T-helper 1 cell treated with Interleukin-12 subunit alpha and Interleukin-12 subunit beta and Interleukin-4 antibody, amounts not matched to agents 30 μg/mL and 1 μg/mL, for 36 hours (primary cell): Measurements from ENCODE around the gene LRRC9.
"Not testable (repeated sequence)": the region's sequence is repeated elsewhere in the genome, so short reads cannot be mapped to it uniquely, and the experiment has no call there.

Source experiments
- H3K27ac Mint-ChIP-seq: one replicate; pipeline ENCODE4 v1.8.0; 2021; ENCODE audit warnings: mild to moderate bottlenecking, mixed read lengths
- H3K27me3 Mint-ChIP-seq: one replicate; pipeline ENCODE4 v1.8.0; 2021; ENCODE audit warnings: low read depth, mixed read lengths
- H3K36me3 Mint-ChIP-seq: one replicate; pipeline ENCODE4 v1.8.0; 2021; ENCODE audit warnings: low read depth, mixed read lengths
- H3K4me1 Mint-ChIP-seq: one replicate; pipeline ENCODE4 v1.8.0; 2021; ENCODE audit warnings: low read depth, mixed read lengths
- H3K4me3 Mint-ChIP-seq: one replicate; pipeline ENCODE4 v1.8.0; 2021; ENCODE audit warnings: mild to moderate bottlenecking, moderate library complexity, mixed read lengths
- H3K9me3 Mint-ChIP-seq: one replicate; pipeline ENCODE4 v1.8.0; 2021; ENCODE audit warnings: mixed read lengths

LRRC9 gene

DNA sequence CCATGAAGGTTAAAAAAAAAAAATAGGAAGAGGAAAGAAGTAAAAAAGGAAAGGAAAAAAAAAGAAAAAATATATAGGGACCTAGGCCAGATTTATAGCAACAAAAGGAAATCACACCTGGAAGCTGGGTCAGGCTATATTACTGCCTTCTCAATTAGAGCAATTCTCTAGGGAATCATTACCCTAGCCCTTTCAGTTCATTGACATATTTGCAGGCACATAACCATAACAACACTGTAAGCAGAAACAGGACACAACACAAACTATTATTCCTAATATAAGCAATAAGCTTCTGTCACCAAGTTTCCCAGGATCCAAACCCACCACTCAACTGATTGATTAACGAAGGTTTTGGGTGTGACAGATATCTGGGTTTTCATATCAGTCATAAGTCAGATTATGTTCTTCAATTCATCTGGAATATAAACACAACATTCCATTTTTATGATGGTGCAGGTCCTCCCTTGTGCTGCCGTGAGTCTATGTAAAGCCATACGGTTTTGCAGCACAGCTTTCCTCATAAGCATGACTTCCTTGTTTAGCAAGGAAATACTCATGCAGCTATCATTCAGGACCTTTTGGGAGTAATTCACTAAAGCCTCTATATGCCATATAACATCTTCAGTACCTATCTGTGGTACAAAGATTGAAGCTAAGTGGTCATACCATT is 176.0 kb downstream of the LRRC9 start:
- no peaks in the 10 kb centered on the region for H3K9me3 Mint-ChIP-seq
- no peak overlapping the region for H3K4me3 Mint-ChIP-seq
- H3K27ac Mint-ChIP-seq, result no peak overlapping the region
- no peaks in the 10 kb centered on the region for H3K27me3 Mint-ChIP-seq
- peaks cover 29% of the 10 kb centered on the region for H3K4me1 Mint-ChIP-seq
- peaks cover 24% of the 10 kb centered on the region for H3K36me3 Mint-ChIP-seq

DNA sequence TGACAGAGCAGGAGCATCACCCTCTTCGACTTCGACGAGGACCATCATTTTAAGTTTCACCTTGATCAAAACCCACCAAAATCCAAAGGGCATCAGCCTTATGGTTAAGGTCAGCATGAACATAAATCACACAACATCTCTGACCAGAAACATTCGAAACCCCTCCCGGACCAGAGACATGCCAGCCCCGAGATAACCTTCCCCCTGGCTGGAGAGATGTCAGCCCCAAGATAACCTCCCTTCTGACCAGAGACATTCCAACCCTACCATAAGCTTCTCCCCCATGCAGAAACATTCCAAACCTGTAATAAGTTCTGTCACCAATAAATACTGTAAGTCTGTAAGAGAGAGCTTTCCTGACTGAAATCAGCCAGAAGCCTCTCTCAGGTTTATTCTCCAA is 178.0 kb downstream of the LRRC9 start:
- Mint-ChIP-seq H3K9me3 (no peaks in the 10 kb centered on the region), H3K27me3 (no peaks in the 10 kb centered on the region), H3K4me3 (no peak overlapping the region), H3K27ac (no peak overlapping the region), H3K4me1 (peaks cover 29% of the 10 kb centered on the region), H3K36me3 (peaks cover 28% of the 10 kb centered on the region)

GRCh38 chr14:60099855-60100254 is 179.9 kb downstream of the LRRC9 start:
- Mint-ChIP-seq H3K27ac (peak overlapping the region; percentile 71), H3K4me1 (peaks cover 16% of the 10 kb centered on the region), H3K36me3 (peaks cover 33% of the 10 kb centered on the region), H3K4me3 (peak overlapping the region; percentile 30)
- not testable (repeated sequence) for H3K9me3 Mint-ChIP-seq, H3K27me3 Mint-ChIP-seq

DNA sequence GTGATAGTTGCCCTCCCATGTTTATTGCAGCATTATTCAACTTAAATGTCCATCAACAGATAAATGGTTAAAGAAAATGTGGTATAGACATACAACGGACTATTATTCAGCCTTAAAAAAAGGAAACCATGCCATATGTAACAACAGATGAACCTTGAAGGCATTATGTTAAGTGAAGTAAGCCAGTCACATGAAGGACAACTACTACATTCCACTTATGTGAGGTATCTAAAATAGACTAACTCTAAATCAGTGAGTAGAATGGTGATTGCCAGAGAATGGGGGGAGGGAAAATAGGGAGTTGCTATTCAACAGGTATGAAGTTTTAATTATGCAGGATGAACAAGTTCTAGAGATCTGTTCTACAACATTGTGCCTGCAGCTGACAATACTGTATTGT is 181.8 kb downstream of the LRRC9 start:
- no peaks in the 10 kb centered on the region for H3K27me3 Mint-ChIP-seq
- H3K36me3 Mint-ChIP-seq, result peaks cover 30% of the 10 kb centered on the region
- H3K4me3 Mint-ChIP-seq, result no peak overlapping the region
- H3K9me3 Mint-ChIP-seq, result no peaks in the 10 kb centered on the region
- H3K4me1 Mint-ChIP-seq, result peaks cover 11% of the 10 kb centered on the region
- H3K27ac Mint-ChIP-seq, result no peak overlapping the region

DNA sequence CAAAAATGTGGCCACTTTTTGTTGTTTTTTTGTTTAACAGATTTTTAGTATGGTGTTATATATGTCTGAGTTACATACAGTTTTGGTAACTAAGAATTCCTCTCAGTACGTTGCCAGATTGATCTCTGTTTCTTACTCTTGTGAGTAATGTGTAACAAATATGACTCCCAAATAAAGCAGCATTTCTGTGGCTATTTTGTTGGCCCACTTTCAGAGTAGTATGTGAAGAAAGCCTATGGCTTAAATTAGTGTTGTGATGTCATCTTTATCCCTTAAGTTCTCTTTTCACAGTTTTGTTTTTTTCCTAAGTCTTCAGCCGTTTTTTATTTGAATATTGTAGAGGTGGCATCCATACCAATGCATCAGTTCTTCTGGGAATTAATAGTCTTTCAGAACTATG is 182.4 kb downstream of the LRRC9 start:
- Mint-ChIP-seq H3K27me3 (no peaks in the 10 kb centered on the region), H3K27ac (no peak overlapping the region), H3K9me3 (no peaks in the 10 kb centered on the region), H3K4me1 (peaks cover 11% of the 10 kb centered on the region), H3K36me3 (peaks cover 30% of the 10 kb centered on the region), H3K4me3 (no peak overlapping the region)

- H3K4me3 Mint-ChIP-seq, result no peak overlapping the region
- no peaks in the 10 kb centered on the region for H3K9me3 Mint-ChIP-seq
- H3K4me1 Mint-ChIP-seq, result peaks cover 16% of the 10 kb centered on the region
- no peaks in the 10 kb centered on the region for H3K27me3 Mint-ChIP-seq
- H3K36me3 Mint-ChIP-seq, result peaks cover 30% of the 10 kb centered on the region
- no peak overlapping the region for H3K27ac Mint-ChIP-seq
These were observed 186.4 kb downstream of the LRRC9 start for GRCh38 chr14:60106339-60106738.

- H3K4me3 Mint-ChIP-seq, result no peak overlapping the region
- H3K27me3 Mint-ChIP-seq, result no peaks in the 10 kb centered on the region
- no peak overlapping the region for H3K27ac Mint-ChIP-seq
- H3K9me3 Mint-ChIP-seq, result no peaks in the 10 kb centered on the region
- peaks cover 26% of the 10 kb centered on the region for H3K36me3 Mint-ChIP-seq
- peaks cover 17% of the 10 kb centered on the region for H3K4me1 Mint-ChIP-seq
These were observed 187.5 kb downstream of the LRRC9 start for GRCh38 chr14:60107477-60107876.

- Mint-ChIP-seq H3K27ac (no peak overlapping the region), H3K4me3 (no peak overlapping the region), H3K36me3 (peaks cover 27% of the 10 kb centered on the region), H3K27me3 (no peaks in the 10 kb centered on the region), H3K9me3 (no peaks in the 10 kb centered on the region), H3K4me1 (peaks cover 17% of the 10 kb centered on the region)
These were observed 191.8 kb downstream of the LRRC9 start for GRCh38 chr14:60111732-60112131.
